ENCODE measurements around the gene RPIA.
"Not testable (repeated sequence)": the region's sequence is repeated elsewhere in the genome, so short reads cannot be mapped to it uniquely, and the experiment has no call there.

RPIA gene

DNA sequence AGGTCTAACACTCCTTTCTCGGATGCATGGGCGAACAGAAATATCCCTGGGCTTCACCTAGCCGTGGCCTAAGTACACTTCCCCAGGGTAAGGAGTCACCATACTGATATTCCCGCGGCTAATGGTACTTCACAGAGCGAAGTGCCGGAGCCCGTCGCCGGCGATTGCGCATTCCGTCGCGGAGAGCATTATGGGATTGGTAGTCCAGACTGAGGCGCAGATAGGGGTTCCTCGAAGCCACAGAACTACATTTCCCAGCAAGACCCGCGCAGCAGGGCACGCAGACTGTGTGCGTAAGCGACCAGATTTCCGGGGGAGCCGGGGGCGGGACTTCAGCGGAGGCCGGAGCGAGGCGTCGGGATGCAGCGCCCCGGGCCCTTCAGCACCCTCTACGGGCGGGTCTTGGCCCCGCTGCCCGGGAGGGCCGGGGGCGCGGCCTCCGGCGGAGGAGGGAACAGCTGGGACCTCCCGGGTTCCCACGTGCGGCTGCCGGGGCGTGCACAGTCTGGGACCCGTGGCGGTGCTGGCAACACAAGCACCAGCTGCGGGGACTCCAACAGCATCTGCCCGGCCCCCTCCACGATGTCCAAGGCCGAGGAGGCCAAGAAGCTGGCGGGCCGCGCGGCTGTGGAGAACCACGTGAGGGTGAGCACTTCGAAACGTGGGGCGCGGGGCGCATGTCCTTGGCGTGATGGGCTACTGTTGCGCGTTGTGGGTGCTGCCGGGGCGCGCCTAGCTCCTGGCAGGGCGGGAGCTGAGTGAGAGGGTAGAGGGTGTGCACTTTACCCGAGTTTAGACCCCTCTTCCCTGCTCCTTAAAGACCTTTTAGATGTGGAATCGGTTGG, at the start of gene RPIA:
RPIA (plus strand) TSS at position 335 of the 845 bp plus-strand sequence; CDS start at position 361, 26 bp downstream.
- peak within 1 kb of the TSS; percentile 97 for H3K4me3 ChIP-seq (ENCODE audit: control insufficient read depth, low read depth, low read length)
- TF ChIP-seq, protein P1, sequence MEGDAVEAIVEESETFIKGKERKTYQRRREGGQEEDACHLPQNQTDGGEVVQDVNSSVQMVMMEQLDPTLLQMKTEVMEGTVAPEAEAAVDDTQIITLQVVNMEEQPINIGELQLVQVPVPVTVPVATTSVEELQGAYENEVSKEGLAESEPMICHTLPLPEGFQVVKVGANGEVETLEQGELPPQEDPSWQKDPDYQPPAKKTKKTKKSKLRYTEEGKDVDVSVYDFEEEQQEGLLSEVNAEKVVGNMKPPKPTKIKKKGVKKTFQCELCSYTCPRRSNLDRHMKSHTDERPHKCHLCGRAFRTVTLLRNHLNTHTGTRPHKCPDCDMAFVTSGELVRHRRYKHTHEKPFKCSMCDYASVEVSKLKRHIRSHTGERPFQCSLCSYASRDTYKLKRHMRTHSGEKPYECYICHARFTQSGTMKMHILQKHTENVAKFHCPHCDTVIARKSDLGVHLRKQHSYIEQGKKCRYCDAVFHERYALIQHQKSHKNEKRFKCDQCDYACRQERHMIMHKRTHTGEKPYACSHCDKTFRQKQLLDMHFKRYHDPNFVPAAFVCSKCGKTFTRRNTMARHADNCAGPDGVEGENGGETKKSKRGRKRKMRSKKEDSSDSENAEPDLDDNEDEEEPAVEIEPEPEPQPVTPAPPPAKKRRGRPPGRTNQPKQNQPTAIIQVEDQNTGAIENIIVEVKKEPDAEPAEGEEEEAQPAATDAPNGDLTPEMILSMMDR (IDR thresholded peaks at IDR 0.05; ENCODE audit: control insufficient read depth, insufficient read depth, low read depth, low read length, missing control alignments) = peak; percentile 51
- DNase-seq (ENCODE audit: low read depth) = peak; percentile 92

DNA sequence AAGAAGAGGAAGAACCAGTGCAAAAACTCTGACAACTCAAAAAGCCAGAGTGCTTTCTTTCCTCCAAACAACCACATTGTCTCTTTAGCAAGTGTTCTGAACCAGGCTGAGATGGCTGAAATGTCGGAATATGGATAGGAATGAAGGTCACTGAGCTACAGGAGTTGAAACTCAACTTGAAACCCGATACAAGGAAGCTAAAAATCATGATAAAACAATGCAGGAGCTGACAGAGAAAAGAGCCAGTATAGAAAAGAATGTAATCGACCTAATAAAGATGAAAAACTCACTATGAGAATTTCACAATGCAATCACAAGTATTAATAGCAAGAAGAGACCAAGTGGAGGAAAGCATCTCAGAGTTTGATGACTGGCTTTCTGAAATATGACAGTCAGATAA, 49.2 kb upstream of the RPIA start:
- DNase-seq (ENCODE audit: low read depth) = no peak
- H3K4me3 ChIP-seq (ENCODE audit: control insufficient read depth, low read depth, low read length) = no peak overlapping the region
- TF ChIP-seq, protein P1 (IDR thresholded peaks at IDR 0.05; ENCODE audit: control insufficient read depth, insufficient read depth, low read depth, low read length, missing control alignments) = no peak

DNA sequence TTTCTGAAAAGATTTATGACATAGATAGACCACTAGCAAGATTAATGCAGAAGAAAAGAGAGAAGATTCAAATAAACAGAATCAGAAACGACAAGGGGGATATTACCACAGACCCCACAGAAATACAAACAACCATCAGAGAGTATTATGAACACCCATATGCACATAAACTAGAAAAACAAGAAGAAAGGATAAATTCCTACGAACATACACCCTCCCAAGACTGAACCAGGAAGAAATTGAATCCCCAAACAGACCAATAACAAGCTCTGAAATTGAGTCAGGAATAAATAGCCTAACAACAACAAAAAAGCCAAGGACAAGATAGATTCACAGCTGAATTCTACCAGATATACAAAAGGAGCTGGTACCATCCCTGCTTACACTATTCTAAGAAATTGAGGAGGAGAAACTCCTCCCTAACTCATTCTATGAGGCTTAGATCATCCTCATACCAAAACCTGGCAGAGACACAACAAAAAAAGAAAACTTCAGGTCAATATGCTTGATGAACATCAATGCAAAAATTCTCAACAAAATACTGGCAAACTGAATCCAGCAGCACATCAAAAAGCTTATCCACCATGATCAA, 46.1 kb upstream of the RPIA start:
- not testable (repeated sequence) for H3K4me3 ChIP-seq (ENCODE audit: control insufficient read depth, low read depth, low read length); DNase-seq (ENCODE audit: low read depth)

DNA sequence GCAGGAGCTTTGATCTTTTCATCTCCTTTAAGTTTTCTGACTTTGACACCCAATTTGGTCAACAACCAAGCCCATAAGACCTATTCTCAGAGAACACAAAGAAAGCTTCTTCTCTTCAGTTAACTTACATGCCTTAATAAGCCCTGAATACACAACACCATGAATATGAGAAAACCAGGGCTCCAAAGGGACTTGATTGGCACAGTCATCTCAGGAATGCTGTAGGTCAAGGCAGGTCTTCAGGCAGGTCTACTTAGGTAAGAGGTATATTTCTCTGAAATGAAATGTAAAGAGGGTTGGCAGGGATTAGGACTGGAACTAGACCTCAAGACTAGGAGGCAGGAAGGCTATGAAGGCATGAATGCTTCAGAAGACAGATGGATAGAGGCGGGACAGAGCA, 39.8 kb upstream of the RPIA start:
- DNase-seq (ENCODE audit: low read depth) = no peak
- H3K4me3 ChIP-seq (ENCODE audit: control insufficient read depth, low read depth, low read length) = no peak overlapping the region
- TF ChIP-seq, protein P1 (IDR thresholded peaks at IDR 0.05; ENCODE audit: control insufficient read depth, insufficient read depth, low read depth, low read length, missing control alignments) = no peak

DNA sequence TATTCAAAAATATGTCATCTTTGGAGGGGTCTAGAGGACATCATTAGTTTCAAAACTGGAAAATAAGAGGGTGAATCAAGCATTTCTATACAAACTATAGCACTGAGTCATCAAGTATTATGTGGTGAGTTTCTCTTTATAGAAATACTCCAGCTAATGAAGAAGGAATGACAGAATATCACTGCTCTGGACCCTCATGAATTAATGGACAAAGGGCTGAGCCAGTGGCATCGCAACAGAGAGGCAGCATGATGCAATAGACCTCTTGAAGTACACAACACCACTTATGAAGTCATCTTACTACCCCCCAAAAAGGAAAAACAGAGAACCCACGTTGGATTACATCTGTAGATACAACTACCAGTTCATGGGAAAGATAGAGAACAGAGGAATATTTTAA, 36.8 kb upstream of the RPIA start:
- TF ChIP-seq, protein P1 (IDR thresholded peaks at IDR 0.05; ENCODE audit: control insufficient read depth, insufficient read depth, low read depth, low read length, missing control alignments) = no peak
- no peak overlapping the region for H3K4me3 ChIP-seq (ENCODE audit: control insufficient read depth, low read depth, low read length)
- no peak for DNase-seq (ENCODE audit: low read depth)

DNA sequence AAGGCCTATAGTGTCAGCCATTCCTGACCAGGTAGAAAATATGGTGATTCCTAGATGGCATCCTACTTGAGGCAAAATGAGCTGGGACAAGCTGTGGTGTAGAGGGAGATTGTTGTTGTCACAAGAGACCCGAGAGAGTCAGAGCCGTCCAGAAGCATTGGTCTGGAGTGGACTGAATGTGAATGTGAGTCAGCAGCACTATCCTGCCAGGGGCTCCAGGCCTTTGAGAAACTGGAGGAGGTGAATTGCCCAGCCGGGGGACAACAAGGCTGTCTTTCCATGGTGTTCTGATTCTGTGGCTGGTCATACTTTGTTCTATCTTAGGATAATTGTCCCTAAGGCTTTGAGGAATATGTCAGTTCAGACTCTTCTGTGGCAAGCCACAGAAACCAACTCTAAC, 34.8 kb upstream of the RPIA start:
- no peak for DNase-seq (ENCODE audit: low read depth)
- TF ChIP-seq, protein P1 (IDR thresholded peaks at IDR 0.05; ENCODE audit: control insufficient read depth, insufficient read depth, low read depth, low read length, missing control alignments) = no peak

DNA sequence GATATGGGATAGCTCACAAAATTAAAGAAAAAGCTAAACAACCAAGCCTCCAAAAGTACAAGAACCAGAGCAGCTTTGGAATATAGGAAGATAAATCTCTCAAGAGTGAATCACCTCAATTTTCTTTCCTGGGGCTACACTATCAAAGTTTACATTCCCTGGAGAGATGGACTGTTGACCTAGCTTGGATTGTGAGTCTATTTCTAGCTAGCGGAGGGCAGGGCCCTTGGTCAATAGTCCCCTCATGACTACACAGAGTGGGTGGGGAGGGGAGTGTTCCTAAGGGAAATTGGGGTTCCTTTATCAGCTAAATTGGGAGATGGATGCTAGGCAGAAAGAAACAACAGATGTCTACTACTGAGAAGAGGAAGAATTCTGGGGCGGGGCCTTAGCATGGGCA, 34.3 kb upstream of the RPIA start:
- DNase-seq (ENCODE audit: low read depth) = no peak
- no peak overlapping the region for H3K4me3 ChIP-seq (ENCODE audit: control insufficient read depth, low read depth, low read length)
- TF ChIP-seq, protein P1 (IDR thresholded peaks at IDR 0.05; ENCODE audit: control insufficient read depth, insufficient read depth, low read depth, low read length, missing control alignments) = no peak

More for the DNA sequence above, 34.8 kb upstream of the RPIA start:
- no peak overlapping the region for H3K4me3 ChIP-seq (ENCODE audit: control insufficient read depth, low read depth, low read length)
